ENCODE results near the gene PBX1. TPM values are rescaled to one million over a fixed set of nuclear protein-coding genes. Genes with fewer than 3 reads are reported as not detected.

The PBX1 gene
- total and polyA plus RNA-seq, 2 donors (not counting 3 experiments of a cell fraction or from before 2014, with no cell fraction given) = 10.7 to 24.1 TPM

DNA sequence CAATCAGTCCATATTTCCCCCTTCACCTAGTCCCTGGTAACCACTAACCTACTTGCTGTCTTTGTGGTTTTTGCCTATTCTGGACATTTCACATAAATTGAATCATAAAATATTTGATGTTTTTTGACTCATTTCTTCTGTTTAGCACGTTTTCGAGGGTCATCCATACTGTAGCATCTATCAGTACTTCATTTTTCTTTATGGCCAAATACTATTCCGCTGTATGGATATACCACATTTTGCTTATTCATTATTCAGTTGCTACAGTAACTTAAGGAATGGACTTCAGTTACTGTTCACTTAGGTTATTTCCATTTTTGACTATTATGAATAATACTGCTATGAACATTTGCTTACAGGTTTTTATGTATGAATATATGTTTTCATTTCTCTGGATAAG lies 12.3 kb downstream of the PBX1 start:
- H3K27ac ChIP-seq (ENCODE audit: insufficient read depth, low read depth, low read length) = no peak overlapping the region
- no peaks in the 10 kb centered on the region for H3K79me2 ChIP-seq (ENCODE audit: control insufficient read depth, insufficient read depth, low read length)
- POLR2A ChIA-PET = no interaction called here
- BruUV-seq (replicated peaks) = no TSS peak
- no peak overlapping the region for H3K4me2 ChIP-seq (ENCODE audit: insufficient read depth, low read length)
- H3K4me3 ChIP-seq (replicated peaks in 1 of 3; ENCODE audit: insufficient read depth in 1 of 3, low read depth in 1 of 3, low read length in 3 of 3) = no peak overlapping the region
- no peaks in the 10 kb centered on the region for H3K9me1 ChIP-seq (replicated peaks; ENCODE audit: control insufficient read depth, extremely low read depth, insufficient read depth, low read length)
- FAIRE-seq (no peak), DNase-seq (ENCODE audit: low read depth, low spot score) (no peak)
- no peak overlapping the region for H2AFZ ChIP-seq (ENCODE audit: low read depth, low read length)
- CTCF ChIA-PET = no interaction called here
- no peaks in the 10 kb centered on the region for H3K9me3 ChIP-seq (replicated peaks; ENCODE audit: control insufficient read depth, insufficient read depth, low read length)
- no peaks in the 10 kb centered on the region for H4K20me1 ChIP-seq (replicated peaks; ENCODE audit: control insufficient read depth, extremely low read depth, insufficient read depth, low read length)
- H3K36me3 ChIP-seq (ENCODE audit: control insufficient read depth in 2 of 2, extremely low read depth in 1 of 2, insufficient read depth in 2 of 2, low read length in 2 of 2) = no peaks in the 10 kb centered on the region
- no peaks in the 10 kb centered on the region for H3K4me1 ChIP-seq (ENCODE audit: control insufficient read depth, extremely low read depth, insufficient read depth, low read length)
- dilution Hi-C loops (cut with MboI; ENCODE audit: extremely low pct_ligation_motif_present, low sequenced_read_pairs) = no loop called here
- H3K27me3 ChIP-seq (ENCODE audit: control insufficient read depth in 2 of 2, insufficient read depth in 2 of 2, low read length in 2 of 2) = no peaks in the 10 kb centered on the region
- intact Hi-C loops (cut with micrococcal nuclease) = no loop called here
- TF ChIP-seq FOS (IDR thresholded peaks at IDR 0.05; ENCODE audit: borderline replicate concordance, insufficient read depth, low read length) = no peak
- no peak for TF ChIP-seq GATA2 (IDR thresholded peaks at IDR 0.05; ENCODE audit: insufficient read depth, insufficient read length, low read depth, low read length)
- TF ChIP-seq, protein P1, sequence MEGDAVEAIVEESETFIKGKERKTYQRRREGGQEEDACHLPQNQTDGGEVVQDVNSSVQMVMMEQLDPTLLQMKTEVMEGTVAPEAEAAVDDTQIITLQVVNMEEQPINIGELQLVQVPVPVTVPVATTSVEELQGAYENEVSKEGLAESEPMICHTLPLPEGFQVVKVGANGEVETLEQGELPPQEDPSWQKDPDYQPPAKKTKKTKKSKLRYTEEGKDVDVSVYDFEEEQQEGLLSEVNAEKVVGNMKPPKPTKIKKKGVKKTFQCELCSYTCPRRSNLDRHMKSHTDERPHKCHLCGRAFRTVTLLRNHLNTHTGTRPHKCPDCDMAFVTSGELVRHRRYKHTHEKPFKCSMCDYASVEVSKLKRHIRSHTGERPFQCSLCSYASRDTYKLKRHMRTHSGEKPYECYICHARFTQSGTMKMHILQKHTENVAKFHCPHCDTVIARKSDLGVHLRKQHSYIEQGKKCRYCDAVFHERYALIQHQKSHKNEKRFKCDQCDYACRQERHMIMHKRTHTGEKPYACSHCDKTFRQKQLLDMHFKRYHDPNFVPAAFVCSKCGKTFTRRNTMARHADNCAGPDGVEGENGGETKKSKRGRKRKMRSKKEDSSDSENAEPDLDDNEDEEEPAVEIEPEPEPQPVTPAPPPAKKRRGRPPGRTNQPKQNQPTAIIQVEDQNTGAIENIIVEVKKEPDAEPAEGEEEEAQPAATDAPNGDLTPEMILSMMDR (IDR thresholded peaks at IDR 0.05; ENCODE audit: extremely low read depth in 1 of 2, insufficient read depth in 1 of 2, low read depth in 1 of 2, low read length in 2 of 2) = no peak
- no peak for TF ChIP-seq MAX (IDR thresholded peaks at IDR 0.05; ENCODE audit: insufficient read depth, insufficient read length)
- TF ChIP-seq POLR2AphosphoS5 (IDR thresholded peaks at IDR 0.05; ENCODE audit: insufficient read depth, low read depth, low read length) = no peak
- TF ChIP-seq JUN (IDR thresholded peaks at IDR 0.05; ENCODE audit: borderline replicate concordance, insufficient read depth, insufficient read length, low read depth) = no peak
- TF ChIP-seq POLR2A (IDR thresholded peaks at IDR 0.05; ENCODE audit: low read depth, low read length) = no peak
- TF ChIP-seq EZH2 (IDR thresholded peaks at IDR 0.05; ENCODE audit: borderline replicate concordance, low read depth, low read length, severe bottlenecking) = no peak
- TF ChIP-seq MYC (IDR thresholded peaks at IDR 0.05; ENCODE audit: low read depth, low read length) = no peak
- no peak overlapping the region for H3K9ac ChIP-seq (replicated peaks; ENCODE audit: extremely low read depth, insufficient read depth, low read length)
